ENCODE data around the gene MOSPD3. TPM values are rescaled to one million over a fixed set of nuclear protein-coding genes. Genes with fewer than 3 reads are reported as not detected.
A peak's percentile ranks its signal among the peaks of the same experiment; 100 is the strongest.

Gene MOSPD3
- total and polyA plus RNA-seq, 2 of the 13 experiments (the other 11 are each of a cell fraction or from before 2014, with no cell fraction given) = 7.6 to 8.8 TPM

DNA sequence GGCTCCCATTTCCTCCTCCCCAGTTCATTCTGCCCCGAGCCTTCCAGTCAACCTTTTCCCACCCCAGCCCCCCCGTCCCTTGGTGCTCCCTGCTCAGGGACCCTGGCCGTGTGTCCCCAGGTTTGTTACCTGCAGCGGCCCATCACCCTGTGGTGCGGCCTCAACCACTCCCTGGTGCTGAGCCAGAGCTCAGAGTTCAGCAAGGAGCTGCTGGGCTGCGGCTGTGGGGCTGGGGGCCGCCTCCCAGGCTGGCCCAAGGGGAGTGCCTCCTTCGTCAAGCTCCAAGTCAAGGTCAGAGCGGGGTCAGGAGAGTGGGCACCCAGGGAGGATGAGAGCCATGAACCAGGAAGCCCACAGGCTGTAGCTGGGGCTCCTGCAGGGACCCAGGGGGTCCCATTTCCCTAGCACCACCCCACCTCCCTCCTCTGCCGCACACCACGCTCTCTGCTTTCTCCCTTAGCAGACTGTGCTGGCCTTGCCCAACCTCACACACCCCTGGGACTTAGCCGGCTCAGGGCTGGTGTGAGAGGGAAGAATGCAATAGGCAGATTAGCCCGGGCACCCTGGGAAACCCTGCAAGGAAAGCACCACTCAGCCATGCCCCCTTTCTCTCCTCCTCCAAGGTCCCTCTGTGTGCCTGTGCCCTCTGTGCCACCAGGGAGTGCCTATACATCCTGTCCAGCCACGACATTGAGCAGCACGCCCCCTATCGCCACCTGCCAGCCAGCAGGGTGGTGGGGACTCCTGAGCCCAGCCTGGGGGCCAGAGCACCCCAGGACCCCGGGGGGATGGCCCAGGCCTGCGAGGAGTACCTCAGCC, 12.2 kb upstream of the MOSPD3 start (continued):
- TF ChIP-seq, protein P1, sequence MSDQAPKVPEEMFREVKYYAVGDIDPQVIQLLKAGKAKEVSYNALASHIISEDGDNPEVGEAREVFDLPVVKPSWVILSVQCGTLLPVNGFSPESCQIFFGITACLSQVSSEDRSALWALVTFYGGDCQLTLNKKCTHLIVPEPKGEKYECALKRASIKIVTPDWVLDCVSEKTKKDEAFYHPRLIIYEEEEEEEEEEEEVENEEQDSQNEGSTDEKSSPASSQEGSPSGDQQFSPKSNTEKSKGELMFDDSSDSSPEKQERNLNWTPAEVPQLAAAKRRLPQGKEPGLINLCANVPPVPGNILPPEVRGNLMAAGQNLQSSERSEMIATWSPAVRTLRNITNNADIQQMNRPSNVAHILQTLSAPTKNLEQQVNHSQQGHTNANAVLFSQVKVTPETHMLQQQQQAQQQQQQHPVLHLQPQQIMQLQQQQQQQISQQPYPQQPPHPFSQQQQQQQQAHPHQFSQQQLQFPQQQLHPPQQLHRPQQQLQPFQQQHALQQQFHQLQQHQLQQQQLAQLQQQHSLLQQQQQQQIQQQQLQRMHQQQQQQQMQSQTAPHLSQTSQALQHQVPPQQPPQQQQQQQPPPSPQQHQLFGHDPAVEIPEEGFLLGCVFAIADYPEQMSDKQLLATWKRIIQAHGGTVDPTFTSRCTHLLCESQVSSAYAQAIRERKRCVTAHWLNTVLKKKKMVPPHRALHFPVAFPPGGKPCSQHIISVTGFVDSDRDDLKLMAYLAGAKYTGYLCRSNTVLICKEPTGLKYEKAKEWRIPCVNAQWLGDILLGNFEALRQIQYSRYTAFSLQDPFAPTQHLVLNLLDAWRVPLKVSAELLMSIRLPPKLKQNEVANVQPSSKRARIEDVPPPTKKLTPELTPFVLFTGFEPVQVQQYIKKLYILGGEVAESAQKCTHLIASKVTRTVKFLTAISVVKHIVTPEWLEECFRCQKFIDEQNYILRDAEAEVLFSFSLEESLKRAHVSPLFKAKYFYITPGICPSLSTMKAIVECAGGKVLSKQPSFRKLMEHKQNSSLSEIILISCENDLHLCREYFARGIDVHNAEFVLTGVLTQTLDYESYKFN (CRISPR knock-in tag; conservative IDR thresholded peaks at IDR 0.05) = 0 out of 2 replicates have a peak, but pooled peaks have one; percentile 17
- TF ChIP-seq HNF4A (CRISPR knock-in tag; IDR thresholded peaks at IDR 0.05) (0 out of 2 replicates have a peak, but pooled peaks have one; percentile 21), ZBTB21 (CRISPR knock-in tag; IDR thresholded peaks at IDR 0.05) (no peak), HMG20A (CRISPR knock-in tag; IDR thresholded peaks at IDR 0.05; ENCODE audit: borderline replicate concordance) (no peak), HOXA9 (CRISPR knock-in tag; IDR thresholded peaks at IDR 0.05; ENCODE audit: borderline replicate concordance) (no peak), ZNF343 (CRISPR knock-in tag; IDR thresholded peaks at IDR 0.05) (no peak), ZNF501 (CRISPR knock-in tag; IDR thresholded peaks at IDR 0.05) (peak; percentile 48; the same call in 1 of the 2 replicates), STAG1 (CRISPR knock-in tag; IDR thresholded peaks at IDR 0.05) (peak; percentile 41), KDM2A (CRISPR knock-in tag; IDR thresholded peaks at IDR 0.05; ENCODE audit: borderline replicate concordance, low read depth) (0 out of 2 replicates have a peak, but pooled peaks have one; percentile 25), SIN3A (IDR thresholded peaks at IDR 0.05; ENCODE audit: borderline replicate concordance, low read depth, low read length) (peak; percentile 18; the same call in 1 of the 2 replicates), HNRNPL (IDR thresholded peaks at IDR 0.05; ENCODE audit: low read depth, low read length) (peak; percentile 93)
- TF ChIP-seq, protein P2, sequence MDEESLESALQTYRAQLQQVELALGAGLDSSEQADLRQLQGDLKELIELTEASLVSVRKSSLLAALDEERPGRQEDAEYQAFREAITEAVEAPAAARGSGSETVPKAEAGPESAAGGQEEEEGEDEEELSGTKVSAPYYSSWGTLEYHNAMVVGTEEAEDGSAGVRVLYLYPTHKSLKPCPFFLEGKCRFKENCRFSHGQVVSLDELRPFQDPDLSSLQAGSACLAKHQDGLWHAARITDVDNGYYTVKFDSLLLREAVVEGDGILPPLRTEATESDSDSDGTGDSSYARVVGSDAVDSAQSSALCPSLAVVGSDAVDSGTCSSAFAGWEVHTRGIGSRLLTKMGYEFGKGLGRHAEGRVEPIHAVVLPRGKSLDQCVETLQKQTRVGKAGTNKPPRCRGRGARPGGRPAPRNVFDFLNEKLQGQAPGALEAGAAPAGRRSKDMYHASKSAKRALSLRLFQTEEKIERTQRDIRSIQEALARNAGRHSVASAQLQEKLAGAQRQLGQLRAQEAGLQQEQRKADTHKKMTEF (CRISPR knock-in tag; IDR thresholded peaks at IDR 0.05) = no peak
- TF ChIP-seq, protein P3, sequence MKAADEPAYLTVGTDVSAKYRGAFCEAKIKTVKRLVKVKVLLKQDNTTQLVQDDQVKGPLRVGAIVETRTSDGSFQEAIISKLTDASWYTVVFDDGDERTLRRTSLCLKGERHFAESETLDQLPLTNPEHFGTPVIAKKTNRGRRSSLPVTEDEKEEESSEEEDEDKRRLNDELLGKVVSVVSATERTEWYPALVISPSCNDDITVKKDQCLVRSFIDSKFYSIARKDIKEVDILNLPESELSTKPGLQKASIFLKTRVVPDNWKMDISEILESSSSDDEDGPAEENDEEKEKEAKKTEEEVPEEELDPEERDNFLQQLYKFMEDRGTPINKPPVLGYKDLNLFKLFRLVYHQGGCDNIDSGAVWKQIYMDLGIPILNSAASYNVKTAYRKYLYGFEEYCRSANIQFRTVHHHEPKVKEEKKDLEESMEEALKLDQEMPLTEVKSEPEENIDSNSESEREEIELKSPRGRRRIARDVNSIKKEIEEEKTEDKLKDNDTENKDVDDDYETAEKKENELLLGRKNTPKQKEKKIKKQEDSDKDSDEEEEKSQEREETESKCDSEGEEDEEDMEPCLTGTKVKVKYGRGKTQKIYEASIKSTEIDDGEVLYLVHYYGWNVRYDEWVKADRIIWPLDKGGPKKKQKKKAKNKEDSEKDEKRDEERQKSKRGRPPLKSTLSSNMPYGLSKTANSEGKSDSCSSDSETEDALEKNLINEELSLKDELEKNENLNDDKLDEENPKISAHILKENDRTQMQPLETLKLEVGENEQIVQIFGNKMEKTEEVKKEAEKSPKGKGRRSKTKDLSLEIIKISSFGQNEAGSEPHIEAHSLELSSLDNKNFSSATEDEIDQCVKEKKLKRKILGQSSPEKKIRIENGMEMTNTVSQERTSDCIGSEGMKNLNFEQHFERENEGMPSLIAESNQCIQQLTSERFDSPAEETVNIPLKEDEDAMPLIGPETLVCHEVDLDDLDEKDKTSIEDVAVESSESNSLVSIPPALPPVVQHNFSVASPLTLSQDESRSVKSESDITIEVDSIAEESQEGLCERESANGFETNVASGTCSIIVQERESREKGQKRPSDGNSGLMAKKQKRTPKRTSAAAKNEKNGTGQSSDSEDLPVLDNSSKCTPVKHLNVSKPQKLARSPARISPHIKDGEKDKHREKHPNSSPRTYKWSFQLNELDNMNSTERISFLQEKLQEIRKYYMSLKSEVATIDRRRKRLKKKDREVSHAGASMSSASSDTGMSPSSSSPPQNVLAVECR (CRISPR knock-in tag; IDR thresholded peaks at IDR 0.05; ENCODE audit: borderline replicate concordance) = peak; percentile 22; the same call in 1 of the 2 replicates
- TF ChIP-seq, protein P4, sequence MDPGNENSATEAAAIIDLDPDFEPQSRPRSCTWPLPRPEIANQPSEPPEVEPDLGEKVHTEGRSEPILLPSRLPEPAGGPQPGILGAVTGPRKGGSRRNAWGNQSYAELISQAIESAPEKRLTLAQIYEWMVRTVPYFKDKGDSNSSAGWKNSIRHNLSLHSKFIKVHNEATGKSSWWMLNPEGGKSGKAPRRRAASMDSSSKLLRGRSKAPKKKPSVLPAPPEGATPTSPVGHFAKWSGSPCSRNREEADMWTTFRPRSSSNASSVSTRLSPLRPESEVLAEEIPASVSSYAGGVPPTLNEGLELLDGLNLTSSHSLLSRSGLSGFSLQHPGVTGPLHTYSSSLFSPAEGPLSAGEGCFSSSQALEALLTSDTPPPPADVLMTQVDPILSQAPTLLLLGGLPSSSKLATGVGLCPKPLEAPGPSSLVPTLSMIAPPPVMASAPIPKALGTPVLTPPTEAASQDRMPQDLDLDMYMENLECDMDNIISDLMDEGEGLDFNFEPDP (CRISPR knock-in tag; conservative IDR thresholded peaks at IDR 0.05) = 0 out of 2 replicates have a peak, but pooled peaks have one; percentile 53
- TF ChIP-seq, protein P5, sequence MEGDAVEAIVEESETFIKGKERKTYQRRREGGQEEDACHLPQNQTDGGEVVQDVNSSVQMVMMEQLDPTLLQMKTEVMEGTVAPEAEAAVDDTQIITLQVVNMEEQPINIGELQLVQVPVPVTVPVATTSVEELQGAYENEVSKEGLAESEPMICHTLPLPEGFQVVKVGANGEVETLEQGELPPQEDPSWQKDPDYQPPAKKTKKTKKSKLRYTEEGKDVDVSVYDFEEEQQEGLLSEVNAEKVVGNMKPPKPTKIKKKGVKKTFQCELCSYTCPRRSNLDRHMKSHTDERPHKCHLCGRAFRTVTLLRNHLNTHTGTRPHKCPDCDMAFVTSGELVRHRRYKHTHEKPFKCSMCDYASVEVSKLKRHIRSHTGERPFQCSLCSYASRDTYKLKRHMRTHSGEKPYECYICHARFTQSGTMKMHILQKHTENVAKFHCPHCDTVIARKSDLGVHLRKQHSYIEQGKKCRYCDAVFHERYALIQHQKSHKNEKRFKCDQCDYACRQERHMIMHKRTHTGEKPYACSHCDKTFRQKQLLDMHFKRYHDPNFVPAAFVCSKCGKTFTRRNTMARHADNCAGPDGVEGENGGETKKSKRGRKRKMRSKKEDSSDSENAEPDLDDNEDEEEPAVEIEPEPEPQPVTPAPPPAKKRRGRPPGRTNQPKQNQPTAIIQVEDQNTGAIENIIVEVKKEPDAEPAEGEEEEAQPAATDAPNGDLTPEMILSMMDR (CRISPR knock-in tag; IDR thresholded peaks at IDR 0.05) = peak; percentile 64
